ENCODE data around the gene KRTAP4-3. TPM values are rescaled to one million over a fixed set of nuclear protein-coding genes. Genes with fewer than 3 reads are reported as not detected.

KRTAP4-3 gene
- total and polyA plus RNA-seq, 10 of the 15 experiments (the other 5 are each of a cell fraction or from before 2014, with no cell fraction given): not detected

GRCh38 chr17:41184480-41184961 is 16.5 kb upstream of the KRTAP4-3 start, which contains the start of gene KRTAP4-1:
TSS of gene KRTAP4-1 (minus strand) at chr17:41184911. CDS start at chr17:41184854, 57 bp downstream.
- Histone ChIP-seq H3K4me2 (ENCODE audit: control insufficient read depth, insufficient read depth) (no peak within 1 kb of the TSS), H3K79me2 (ENCODE audit: control insufficient read depth, insufficient read depth, low read length) (no peaks in the 10 kb centered on the region), H4K20me1 (ENCODE audit: control insufficient read depth, insufficient read depth) (no peaks in the 10 kb centered on the region), H3K4me3 (no peak within 1 kb of the TSS), H3K27me3 (replicated peaks in 1 of 2; ENCODE audit: control insufficient read depth in 2 of 2, insufficient read depth in 2 of 2, low read length in 1 of 2) (no peaks in the 10 kb centered on the region), H3K36me3 (ENCODE audit: control insufficient read depth in 2 of 2, insufficient read depth in 2 of 2, low read length in 1 of 2) (no peaks in the 10 kb centered on the region), H3K9me3 (replicated peaks; ENCODE audit: control insufficient read depth, insufficient read depth, low read length) (no peaks in the 10 kb centered on the region), H3K27ac (ENCODE audit: control insufficient read depth, insufficient read depth) (no peak within 1 kb of the TSS), H3K9ac (ENCODE audit: control insufficient read depth, insufficient read depth, low read length) (no peak within 1 kb of the TSS), H3K4me1 (ENCODE audit: control insufficient read depth, insufficient read depth, low read length) (no peaks in the 10 kb centered on the region), H2AFZ (ENCODE audit: control insufficient read depth, low read depth, low read length) (no peak within 1 kb of the TSS)
- ChIA-PET RAD21 (ENCODE audit: unreplicated experiment) (no interaction called here), POLR2A (no interaction called here), CTCF (no interaction called here), SMC1A (ENCODE audit: uncharacterized antibody, unreplicated experiment) (no interaction called here)
- BruUV-seq (replicated peaks): no TSS peak
- 12% methylated on average over 6 of the region's 9 CpGs for WGBS (ENCODE audit: insufficient coverage, insufficient replicate concordance, low lambda C conversion rate, missing lambda C conversion rate)
- no peak for DNase-seq (ENCODE audit: low read depth, low spot score)
- FAIRE-seq: no peak
- no peak for ATAC-seq
- intact Hi-C loops (cut with micrococcal nuclease; ENCODE audit: unreplicated experiment) (no loop called here), in situ Hi-C loops (cut with MboI) (loop anchor here (10.0 kb wide), 1 partner anchor 60 kb away; the partner anchor contains the start of gene KRTAP9-4)
- no peak for TF ChIP-seq SPI1 (IDR thresholded peaks at IDR 0.05; ENCODE audit: borderline replicate concordance, insufficient read depth, low read depth, low read length)
- TF ChIP-seq, protein P1, sequence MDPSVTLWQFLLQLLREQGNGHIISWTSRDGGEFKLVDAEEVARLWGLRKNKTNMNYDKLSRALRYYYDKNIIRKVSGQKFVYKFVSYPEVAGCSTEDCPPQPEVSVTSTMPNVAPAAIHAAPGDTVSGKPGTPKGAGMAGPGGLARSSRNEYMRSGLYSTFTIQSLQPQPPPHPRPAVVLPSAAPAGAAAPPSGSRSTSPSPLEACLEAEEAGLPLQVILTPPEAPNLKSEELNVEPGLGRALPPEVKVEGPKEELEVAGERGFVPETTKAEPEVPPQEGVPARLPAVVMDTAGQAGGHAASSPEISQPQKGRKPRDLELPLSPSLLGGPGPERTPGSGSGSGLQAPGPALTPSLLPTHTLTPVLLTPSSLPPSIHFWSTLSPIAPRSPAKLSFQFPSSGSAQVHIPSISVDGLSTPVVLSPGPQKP (IDR thresholded peaks at IDR 0.05; ENCODE audit: low read depth, low read length): no peak
- TF ChIP-seq E4F1 (IDR thresholded peaks at IDR 0.05; ENCODE audit: borderline replicate concordance, partially characterized antibody): no peak
- no peak for TF ChIP-seq NFIC (IDR thresholded peaks at IDR 0.05; ENCODE audit: low read depth, low read length)
- TF ChIP-seq, protein P2, sequence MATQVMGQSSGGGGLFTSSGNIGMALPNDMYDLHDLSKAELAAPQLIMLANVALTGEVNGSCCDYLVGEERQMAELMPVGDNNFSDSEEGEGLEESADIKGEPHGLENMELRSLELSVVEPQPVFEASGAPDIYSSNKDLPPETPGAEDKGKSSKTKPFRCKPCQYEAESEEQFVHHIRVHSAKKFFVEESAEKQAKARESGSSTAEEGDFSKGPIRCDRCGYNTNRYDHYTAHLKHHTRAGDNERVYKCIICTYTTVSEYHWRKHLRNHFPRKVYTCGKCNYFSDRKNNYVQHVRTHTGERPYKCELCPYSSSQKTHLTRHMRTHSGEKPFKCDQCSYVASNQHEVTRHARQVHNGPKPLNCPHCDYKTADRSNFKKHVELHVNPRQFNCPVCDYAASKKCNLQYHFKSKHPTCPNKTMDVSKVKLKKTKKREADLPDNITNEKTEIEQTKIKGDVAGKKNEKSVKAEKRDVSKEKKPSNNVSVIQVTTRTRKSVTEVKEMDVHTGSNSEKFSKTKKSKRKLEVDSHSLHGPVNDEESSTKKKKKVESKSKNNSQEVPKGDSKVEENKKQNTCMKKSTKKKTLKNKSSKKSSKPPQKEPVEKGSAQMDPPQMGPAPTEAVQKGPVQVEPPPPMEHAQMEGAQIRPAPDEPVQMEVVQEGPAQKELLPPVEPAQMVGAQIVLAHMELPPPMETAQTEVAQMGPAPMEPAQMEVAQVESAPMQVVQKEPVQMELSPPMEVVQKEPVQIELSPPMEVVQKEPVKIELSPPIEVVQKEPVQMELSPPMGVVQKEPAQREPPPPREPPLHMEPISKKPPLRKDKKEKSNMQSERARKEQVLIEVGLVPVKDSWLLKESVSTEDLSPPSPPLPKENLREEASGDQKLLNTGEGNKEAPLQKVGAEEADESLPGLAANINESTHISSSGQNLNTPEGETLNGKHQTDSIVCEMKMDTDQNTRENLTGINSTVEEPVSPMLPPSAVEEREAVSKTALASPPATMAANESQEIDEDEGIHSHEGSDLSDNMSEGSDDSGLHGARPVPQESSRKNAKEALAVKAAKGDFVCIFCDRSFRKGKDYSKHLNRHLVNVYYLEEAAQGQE (IDR thresholded peaks at IDR 0.05; ENCODE audit: low read depth, low read length): no peak
- no peak for TF ChIP-seq ZNF207 (IDR thresholded peaks at IDR 0.05; ENCODE audit: borderline replicate concordance)
- TF ChIP-seq IKZF1 (conservative IDR thresholded peaks at IDR 0.05): no peak
- TF ChIP-seq, protein P3, sequence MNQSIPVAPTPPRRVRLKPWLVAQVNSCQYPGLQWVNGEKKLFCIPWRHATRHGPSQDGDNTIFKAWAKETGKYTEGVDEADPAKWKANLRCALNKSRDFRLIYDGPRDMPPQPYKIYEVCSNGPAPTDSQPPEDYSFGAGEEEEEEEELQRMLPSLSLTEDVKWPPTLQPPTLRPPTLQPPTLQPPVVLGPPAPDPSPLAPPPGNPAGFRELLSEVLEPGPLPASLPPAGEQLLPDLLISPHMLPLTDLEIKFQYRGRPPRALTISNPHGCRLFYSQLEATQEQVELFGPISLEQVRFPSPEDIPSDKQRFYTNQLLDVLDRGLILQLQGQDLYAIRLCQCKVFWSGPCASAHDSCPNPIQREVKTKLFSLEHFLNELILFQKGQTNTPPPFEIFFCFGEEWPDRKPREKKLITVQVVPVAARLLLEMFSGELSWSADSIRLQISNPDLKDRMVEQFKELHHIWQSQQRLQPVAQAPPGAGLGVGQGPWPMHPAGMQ (IDR thresholded peaks at IDR 0.05; ENCODE audit: borderline replicate concordance): no peak
- no peak for TF ChIP-seq RAD51 (IDR thresholded peaks at IDR 0.05)
- TF ChIP-seq SIN3A (IDR thresholded peaks at IDR 0.05; ENCODE audit: low read depth, low read length): no peak
- no peak for TF ChIP-seq GATAD2B (conservative IDR thresholded peaks at IDR 0.05; ENCODE audit: low read depth)
- TF ChIP-seq ZNF622 (IDR thresholded peaks at IDR 0.05): no peak
- TF ChIP-seq, protein P4, sequence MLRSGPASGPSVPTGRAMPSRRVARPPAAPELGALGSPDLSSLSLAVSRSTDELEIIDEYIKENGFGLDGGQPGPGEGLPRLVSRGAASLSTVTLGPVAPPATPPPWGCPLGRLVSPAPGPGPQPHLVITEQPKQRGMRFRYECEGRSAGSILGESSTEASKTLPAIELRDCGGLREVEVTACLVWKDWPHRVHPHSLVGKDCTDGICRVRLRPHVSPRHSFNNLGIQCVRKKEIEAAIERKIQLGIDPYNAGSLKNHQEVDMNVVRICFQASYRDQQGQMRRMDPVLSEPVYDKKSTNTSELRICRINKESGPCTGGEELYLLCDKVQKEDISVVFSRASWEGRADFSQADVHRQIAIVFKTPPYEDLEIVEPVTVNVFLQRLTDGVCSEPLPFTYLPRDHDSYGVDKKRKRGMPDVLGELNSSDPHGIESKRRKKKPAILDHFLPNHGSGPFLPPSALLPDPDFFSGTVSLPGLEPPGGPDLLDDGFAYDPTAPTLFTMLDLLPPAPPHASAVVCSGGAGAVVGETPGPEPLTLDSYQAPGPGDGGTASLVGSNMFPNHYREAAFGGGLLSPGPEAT (IDR thresholded peaks at IDR 0.05; ENCODE audit: low read depth): no peak
- no peak for TF ChIP-seq BRCA1 (IDR thresholded peaks at IDR 0.05; ENCODE audit: low read depth, low read length)
- TF ChIP-seq ZBED1 (IDR thresholded peaks at IDR 0.05; ENCODE audit: borderline replicate concordance): no peak
